Vagina (tissue), 2 donors: ENCODE data around the gene PLXNA1.

Source experiments
- CTCF ChIP-seq, 3 experiments: fragments of 450-650 bp in 2 of 3; fragments of 200-600 bp in 1 of 3; sonication (generic) in 1 of 3; IDR thresholded peaks; one replicate each; pipeline ENCODE4 v1.5.1; 2017 to 2019; ENCODE audit warnings: antibody characterized with exemption in 3 of 3, mild to moderate bottlenecking in 2 of 3, moderate library complexity in 2 of 3
- POLR2AphosphoS5 ChIP-seq, 2 donors: sonication (generic); formaldehyde crosslinking; IDR thresholded peaks; one replicate each; pipeline ENCODE4 v1.9.0; 2017; ENCODE audit warnings: antibody characterized with exemption in 2 of 2, mild to moderate bottlenecking in 2 of 2, low read depth in 1 of 2; ENCODE audit not compliant: insufficient read depth in 1 of 2

DNA sequence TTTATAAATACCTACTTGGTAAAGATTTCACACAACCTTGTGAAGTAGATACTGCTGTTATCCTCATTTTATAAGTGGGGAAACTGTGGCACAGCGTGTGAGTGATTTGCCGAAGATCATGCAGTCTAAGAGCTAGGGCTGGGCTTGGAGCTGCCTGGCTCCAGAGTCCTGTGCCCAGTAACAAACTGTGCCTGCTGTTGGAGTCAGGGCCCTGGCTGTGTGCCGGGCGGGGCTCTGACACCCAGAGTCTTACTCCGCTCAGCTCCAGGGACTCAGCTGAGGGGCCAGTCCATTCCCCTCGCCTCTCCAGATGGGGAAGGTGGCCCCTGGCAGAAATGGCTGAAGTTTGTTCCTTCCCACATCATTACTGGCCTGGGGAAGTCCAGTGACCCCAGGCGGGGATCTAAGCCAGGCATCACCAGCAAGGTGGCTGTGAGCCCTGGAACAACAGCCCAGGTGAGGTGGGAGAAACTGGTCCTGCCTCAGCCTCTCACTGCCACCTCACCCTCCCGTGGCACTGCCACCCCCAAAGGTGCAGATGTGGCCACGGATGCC, 17.3 kb upstream of the PLXNA1 start:
- TF ChIP-seq CTCF (IDR thresholded peaks at IDR 0.05) (no peak), POLR2AphosphoS5 (IDR thresholded peaks at IDR 0.05; ENCODE audit: insufficient read depth in 1 of 2, low read depth in 1 of 2) (no peak)
